ENCODE data around the gene ADAMTS13.

DNA sequence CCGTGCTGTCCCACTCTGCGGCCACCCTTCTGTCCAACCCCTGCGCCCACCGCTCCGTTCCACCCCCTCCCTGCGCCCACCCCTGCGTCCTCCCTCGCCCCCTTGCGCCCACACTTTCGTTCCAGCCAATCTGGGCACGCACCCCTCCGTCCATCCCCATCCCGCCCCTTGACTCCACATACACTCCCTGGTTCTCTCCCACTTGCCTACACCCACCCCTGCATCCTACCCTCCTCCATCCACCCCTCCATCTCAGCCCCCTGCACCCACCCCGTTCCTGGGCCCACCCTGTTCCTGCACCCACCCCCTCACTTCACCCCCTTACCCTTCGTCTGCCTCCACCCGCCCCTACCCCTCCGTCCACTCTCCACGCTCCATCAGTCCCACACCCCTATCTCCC, 7.0 kb downstream of the ADAMTS13 start:
- TF ChIP-seq, protein P1, sequence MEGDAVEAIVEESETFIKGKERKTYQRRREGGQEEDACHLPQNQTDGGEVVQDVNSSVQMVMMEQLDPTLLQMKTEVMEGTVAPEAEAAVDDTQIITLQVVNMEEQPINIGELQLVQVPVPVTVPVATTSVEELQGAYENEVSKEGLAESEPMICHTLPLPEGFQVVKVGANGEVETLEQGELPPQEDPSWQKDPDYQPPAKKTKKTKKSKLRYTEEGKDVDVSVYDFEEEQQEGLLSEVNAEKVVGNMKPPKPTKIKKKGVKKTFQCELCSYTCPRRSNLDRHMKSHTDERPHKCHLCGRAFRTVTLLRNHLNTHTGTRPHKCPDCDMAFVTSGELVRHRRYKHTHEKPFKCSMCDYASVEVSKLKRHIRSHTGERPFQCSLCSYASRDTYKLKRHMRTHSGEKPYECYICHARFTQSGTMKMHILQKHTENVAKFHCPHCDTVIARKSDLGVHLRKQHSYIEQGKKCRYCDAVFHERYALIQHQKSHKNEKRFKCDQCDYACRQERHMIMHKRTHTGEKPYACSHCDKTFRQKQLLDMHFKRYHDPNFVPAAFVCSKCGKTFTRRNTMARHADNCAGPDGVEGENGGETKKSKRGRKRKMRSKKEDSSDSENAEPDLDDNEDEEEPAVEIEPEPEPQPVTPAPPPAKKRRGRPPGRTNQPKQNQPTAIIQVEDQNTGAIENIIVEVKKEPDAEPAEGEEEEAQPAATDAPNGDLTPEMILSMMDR (IDR thresholded peaks at IDR 0.05): no peak
- TF ChIP-seq EZH2 (IDR thresholded peaks at IDR 0.05) (no peak), EZH2phosphoT487 (IDR thresholded peaks at IDR 0.05) (no peak)
